HG03469 (cell line): Measurements from ENCODE around the gene GJB1.

Source experiments
- ATAC-seq: cut with Tn5 transposase; IDR thresholded peaks from one replicate; pipeline ENCODE4 v1.9.1; 2021; ENCODE audit warnings: mild to moderate bottlenecking, moderate library complexity, moderate number of reproducible peaks; ENCODE audit not compliant: unreplicated experiment

The GJB1 gene

DNA sequence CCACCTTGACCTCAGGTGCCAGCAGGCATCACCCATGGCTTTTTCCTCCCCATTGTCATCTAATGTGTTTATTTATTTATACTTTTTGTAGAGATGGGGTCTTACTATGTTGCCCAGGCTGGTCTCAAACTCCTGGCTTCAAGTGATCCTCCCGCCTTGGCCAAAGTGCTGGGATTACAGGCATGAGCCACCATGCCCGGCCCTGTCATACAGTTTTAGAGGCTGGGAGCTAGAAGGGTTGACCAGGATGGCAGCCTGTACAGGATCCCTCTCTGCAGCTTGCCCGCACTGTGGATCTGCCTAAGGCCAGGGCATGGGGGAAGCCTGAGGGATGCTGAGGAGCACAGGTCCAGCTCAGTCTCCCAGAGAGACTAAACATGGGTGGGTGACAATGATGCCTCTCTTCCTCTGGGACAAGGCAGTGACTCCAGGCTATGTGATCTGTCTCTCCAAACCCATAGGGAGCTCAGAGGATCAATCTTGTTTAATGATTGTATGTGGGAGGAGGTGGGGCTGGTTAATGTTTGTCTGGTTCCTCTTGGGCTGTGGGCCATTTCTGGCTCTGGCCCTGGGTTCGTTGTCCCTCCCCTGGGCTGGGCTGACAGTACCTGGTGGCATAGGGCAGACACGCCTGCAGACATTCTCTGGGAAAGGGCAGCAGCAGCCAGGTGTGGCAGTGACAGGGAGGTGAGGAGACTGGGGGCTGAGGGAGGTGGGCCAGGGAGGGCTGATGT is 8.3 kb upstream of the GJB1 start:
- ATAC-seq = no peak

DNA sequence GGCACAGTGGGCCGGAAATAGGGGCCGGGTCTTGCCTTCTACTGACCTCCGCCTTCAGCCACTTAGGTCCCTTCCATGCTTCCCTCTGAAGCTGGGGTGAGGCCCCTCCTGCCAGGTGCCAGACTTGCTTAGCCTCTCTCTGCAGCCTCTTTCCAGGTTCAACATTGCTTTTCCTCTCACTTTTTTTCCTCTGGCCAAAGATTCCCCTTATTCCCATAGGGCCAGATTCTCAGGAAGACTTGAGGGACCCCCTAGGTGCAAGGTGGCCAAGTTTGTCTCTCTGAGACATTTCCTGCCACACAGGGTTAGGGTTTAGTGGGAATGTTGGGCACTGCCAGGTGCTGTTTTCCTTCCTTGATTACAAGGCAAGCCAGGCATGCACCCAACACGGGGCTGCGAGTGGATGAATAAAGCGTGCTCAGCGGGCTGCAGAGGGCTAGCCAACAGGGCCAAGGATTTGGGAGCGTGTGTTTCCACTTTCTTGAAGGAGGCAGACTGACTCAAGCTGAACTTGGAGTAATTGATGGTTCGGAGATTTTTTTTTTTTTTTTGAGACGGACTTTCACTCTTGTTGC is 7.6 kb upstream of the GJB1 start:
- ATAC-seq = no peak

DNA sequence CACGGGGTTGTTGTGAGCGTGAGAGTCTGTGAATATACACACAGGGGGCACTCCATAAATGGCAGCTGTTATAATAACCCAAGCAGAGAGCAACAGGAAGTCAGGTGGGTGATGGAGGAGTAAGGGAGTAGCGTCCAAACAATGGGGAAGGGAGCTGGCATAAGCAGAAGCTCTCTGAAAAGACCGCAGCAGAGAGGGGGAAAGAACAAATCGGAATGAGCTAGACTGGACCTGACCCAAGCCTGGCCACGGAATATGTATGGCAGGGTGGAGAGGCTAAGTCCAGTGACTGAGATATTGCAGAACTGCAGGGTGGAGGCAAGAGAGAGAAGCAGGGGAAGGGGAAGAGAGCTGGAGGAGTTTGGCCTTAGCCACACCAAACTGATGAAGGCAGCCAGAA is 6.5 kb upstream of the GJB1 start:
- ATAC-seq = no peak

DNA sequence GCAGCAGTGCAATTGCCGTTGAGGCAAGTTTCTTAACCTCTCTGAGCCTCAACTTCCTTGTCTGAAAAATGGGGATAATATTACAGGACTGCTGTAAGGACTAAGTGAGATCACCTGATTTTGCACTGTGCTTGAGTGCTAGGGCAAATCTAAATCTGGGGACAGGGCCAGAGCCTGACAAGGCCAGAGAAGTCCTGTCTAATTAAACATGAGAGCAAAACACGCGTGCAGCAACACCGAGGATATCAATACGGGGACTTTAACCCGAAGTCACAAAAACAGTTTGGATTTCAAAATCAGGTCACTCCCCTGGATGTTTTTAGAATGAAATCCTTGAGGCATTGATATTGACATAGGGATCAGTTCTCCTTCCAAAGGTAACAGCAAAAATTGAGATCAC is 5.7 kb upstream of the GJB1 start:
- ATAC-seq = no peak

DNA sequence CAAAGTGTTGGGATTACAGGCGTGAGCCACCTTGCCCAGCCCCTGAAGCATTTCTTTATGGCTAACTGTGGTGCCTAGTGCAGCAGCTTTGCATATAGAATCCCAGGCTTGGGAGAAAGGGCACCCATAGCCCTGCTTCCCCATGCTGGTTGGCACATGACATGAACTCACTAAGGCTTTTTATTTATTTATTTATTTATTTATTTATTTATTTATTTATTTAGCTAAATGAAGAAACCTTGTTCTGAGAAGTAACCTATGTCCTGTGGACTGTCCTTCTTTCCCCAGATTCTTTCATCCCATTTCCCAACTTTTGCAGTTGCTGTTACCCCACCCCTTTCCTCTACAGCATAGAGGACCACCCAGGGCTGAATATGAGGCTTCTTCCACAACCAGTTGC is 1.9 kb upstream of the GJB1 start:
- no peak for ATAC-seq

DNA sequence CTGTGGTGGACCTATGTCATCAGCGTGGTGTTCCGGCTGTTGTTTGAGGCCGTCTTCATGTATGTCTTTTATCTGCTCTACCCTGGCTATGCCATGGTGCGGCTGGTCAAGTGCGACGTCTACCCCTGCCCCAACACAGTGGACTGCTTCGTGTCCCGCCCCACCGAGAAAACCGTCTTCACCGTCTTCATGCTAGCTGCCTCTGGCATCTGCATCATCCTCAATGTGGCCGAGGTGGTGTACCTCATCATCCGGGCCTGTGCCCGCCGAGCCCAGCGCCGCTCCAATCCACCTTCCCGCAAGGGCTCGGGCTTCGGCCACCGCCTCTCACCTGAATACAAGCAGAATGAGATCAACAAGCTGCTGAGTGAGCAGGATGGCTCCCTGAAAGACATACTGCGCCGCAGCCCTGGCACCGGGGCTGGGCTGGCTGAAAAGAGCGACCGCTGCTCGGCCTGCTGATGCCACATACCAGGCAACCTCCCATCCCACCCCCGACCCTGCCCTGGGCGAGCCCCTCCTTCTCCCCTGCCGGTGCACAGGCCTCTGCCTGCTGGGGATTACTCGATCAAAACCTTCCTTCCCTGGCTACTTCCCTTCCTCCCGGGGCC is 1.2 kb downstream of the GJB1 start:
- no peak for ATAC-seq

DNA sequence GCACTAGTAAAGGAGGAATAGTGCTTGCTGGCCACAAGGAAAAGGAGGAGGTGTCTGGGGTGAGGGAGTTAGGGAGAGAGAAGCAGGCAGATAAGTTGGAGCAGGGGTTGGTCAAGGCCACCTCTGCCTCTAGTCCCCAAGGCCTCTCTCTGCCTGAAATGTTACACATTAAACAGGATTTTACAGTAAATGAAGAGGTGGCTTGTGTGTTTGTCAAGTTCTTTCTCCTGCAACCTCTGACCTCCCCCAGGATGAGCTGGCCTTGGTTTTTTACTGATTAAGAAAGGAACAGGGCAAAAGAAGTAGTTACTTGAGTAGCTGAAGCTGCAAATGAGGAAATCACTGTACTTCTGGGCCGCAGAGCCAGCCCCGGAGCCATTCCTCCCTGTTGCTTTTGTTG is 2.0 kb downstream of the GJB1 start:
- ATAC-seq = no peak

DNA sequence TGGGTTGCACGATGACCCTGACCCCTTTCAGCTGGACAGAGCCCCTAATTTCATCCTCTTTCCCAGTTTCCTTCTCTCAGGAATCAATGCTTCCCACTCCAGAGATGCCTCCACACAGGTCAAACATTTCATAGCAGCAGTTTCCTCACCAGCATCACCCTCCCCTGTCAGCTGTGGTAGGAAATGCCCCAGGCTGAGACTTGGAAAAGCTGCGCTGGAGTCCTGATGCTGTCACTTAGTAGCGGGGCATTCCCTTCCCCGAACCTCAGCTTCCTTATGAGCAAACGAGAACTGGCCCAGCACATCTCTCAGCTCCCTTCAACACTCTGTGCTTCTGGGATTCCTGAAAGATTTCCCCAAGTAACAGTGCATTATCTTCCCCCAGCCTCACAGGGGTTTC is 2.7 kb downstream of the GJB1 start:
- ATAC-seq = no peak

DNA sequence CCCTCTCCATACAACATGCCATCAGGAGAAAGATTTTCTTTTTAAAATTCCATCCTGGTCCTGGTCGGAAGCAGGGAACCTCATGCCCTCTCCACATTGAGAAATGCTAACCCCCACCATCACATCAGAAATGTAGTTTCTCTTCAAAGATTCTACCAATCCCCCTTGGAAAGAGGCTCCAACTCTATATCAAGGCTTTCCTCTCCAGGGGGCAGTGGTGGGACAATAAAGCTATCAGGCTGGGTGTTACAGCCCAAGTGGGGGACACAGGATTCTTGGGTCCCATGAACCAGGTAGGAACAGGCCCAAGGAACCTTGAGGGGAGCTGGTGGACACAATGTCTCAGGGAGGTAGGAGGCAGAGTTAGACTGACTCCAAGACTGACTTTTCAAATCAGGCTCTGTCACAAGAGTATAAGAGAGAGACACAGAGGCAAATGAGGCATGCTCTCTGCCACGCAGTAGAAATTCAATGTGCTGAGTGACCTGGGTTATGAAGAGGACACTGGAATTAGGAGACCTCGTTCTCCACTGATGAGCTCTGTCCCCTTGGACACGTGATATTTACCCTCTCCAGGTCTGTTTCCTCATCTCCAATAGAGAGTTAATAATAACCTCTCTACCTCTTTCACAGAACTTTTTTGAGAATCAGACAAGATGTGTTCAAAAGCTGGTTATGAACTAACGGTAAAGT is 4.5 kb downstream of the GJB1 start:
- ATAC-seq = no peak

DNA sequence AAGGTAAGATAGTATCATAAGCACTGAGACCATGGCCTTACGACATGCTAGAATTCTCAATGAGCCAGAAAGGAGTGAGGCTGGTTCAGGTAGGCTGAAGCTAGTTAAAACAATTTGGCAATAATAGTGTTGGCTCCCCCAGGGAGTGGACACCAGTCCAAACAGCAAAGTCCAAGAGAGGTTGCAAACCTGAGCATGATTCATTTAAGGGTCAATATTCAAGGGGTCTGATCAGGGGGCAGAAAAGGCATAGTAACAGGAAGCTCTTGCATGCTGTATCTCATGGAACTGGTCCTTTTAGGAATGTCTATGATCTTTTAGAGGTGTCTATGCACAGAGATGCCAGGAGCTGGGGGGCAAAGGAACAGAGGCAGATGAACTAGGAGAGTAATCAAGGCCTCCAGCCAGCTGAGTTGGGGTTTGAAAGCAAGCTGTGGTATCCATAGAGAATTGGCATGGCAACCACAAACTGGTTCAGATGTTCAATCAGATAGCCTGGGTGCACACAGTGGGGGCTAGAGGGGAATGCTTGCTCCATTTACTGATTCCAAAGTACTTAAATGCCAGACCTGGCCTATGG is 5.1 kb downstream of the GJB1 start:
- ATAC-seq = no peak

DNA sequence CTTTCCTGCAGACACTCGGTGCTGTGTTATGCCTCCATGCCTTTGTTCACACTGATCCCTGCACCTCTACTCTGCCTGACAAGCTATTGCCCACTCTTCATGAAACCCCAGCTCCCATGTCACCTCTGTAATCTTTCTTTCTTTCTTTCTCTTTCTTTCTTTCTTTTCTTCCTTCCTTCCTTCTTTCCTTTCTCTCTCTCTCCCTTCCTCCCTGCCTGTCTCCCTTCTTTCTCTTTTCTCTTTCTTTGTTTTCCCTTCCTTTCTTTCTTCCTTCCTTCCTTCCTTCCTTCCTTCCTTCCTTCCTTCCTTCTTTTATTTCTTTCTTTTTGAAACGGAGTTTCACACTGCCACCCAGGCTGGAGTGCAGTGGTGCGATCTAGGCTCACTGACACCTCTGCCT is 12.5 kb downstream of the GJB1 start:
- ATAC-seq = no peak

DNA sequence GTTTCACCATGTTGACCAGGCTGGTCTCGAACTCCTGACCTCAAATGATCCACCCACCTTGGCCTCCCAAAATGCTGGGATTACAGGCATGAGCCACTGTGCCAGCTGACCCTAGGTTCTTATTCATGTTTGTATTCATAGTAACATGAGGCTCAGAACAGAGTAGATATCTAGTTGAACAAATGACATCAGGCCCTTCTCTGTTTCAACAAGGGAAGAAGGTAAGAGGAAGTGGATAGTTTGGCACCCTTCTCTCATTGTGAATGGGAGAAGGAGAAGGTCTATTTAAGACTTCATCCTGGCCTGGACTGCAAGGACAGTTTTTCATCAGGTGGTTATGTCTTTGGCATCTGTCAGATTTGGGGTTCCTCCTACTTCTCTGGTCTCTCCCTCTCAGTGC is 13.8 kb downstream of the GJB1 start:
- ATAC-seq = no peak

DNA sequence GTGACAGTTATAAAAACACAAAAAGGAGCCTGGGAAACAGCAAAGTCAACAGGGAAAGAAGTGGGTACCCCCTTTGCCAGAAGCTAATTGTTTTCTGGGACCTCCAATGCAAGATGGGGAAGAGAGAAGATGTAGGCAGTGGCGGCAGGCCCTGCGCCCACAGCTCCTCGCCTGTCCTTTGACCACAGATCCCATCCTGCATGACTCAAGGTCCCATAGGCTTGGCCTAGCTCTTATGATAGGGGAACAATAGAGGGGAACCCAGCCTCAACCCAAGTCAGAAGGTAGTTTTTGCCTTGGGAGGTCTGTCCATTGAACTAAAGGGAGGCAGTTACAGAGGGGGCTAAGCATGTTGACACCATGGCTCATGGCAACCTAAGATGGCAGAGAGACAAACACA is 16.8 kb downstream of the GJB1 start:
- ATAC-seq = no peak

DNA sequence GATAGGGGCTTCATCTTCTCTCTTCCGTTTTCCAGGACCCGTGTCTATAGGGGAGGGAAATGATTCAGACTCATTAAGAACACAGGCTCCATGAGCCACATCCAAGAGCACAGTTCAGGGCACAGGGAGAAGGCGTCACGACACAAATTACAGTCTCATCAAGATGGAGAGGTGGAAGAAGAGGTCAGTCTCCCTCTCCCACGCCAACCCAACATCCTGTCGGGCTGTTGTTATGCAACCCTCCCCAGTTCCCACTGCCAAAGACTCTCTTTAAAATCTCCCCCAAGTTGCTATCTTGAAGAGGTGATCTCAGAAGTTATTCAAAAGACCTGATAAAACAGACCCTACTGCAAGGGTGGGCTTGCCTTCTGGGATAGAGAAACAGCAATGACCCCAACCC is 18.3 kb downstream of the GJB1 start:
- ATAC-seq = no peak

DNA sequence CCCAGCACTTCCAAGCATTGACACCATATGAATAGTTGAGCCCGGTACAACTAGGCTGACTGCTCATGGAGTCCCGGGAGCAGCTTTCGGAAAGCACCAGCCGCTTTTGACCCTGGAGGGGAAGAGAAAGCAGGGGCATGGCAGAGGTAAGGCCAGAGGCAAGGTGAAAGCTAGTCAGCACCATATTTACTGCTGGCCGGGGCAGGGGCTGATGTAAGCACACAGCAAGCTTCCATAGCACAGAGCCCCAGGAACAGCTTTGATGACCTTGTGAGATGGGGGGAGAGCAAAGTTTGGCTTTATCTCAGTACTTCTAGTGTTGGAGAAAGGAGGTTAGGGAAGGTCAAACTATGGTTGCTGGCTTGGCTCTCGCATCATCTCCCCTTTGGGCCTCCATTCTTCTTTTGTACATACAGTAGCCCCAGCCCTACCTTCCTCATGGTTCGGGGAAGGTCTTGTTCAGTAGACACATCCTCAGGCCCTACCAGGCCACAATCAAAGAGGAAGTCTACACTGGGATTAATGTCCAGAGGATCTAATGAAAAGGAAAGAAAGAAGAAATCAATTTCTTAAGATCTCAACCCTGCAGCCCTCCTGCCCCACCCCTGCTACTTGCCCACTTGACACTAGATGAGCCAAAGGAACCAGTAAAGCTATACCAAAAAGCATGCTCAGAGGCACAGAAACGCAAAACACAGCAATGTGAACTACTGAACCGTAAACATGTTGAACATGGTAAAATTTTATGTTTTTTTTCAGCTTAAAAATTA is 21.5 kb downstream of the GJB1 start:
- ATAC-seq = no peak

DNA sequence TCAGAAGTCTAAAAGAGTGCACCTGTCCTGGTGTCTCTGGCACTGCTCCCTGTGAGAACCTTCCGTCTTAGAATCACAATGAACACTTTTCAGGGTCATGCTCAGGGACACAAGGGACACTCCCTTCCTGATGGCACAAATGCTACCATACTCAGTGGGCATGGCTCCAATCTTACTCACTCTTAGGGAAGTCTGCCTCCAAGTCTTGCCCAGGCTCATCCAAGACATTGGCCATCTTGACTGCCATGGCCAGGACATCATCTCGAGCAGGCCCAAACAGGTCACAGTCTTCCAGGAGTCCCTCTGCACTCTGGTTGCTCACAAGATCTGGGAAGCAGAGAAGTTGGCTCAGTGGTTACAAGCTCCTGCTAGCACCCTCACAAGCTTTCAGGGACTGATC is 22.1 kb downstream of the GJB1 start:
- no peak for ATAC-seq

DNA sequence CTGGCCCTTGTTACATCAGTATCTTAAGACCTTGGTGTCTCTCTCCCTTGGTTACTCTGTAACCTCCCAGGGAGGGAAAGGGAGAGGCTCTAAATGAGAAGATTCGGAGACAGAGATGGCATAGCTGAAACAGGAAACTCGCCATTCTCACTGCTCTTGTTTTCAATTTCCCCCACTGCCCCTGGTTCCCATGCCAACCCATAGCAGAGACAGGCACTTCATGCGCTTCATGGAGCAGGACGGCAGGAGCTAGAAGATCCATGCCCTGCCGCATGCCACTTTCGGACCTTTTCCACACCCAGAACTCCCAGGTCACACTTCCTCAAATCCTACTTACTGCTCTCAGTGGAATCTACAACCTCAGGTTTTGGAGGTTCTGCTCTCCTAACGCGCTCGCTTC is 27.8 kb downstream of the GJB1 start:
- no peak for ATAC-seq

DNA sequence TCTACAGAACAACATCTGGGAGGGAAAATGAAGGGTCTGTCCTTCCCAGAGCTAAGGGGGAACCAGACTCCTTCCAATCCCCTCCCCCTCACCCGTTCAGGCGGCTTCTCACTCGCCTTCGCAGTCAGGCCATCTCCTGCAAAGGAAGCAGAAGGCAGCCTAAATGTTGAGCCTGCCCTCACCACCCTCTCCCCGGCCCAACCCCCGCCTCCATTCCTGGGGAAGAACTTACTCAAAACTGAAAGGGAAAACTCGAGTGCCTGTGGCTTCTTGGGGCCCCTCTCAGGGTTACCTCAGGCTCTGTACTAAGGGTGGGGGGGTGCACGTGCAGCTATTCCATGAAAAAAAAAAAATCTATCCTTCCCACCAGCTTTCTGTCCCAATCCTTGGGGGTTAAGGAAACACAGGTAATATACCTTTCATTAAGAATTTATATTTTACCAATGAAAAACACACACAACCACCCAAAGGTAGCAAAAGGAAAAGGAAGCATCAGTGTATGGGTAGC is 28.5 kb downstream of the GJB1 start:
- ATAC-seq = no peak

DNA sequence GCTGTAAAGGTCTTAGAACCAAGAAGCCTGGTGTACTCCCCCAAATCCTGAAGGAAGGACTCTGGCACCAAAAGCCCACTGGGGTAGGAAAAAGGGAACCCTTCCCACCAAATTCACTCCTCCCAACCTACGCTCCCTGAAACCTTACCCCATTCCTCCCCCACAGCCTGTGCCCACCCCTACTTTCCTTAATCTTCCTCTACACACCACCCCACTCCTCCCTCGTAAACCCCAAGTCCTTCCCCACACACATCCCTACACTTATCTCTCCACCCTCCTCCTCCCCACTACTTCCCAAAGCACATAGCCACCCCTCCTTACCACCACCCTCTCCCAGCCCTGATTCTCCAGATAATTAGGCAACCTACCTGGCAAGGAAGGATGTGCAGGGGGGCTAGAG is 29.2 kb downstream of the GJB1 start:
- ATAC-seq = no peak

DNA sequence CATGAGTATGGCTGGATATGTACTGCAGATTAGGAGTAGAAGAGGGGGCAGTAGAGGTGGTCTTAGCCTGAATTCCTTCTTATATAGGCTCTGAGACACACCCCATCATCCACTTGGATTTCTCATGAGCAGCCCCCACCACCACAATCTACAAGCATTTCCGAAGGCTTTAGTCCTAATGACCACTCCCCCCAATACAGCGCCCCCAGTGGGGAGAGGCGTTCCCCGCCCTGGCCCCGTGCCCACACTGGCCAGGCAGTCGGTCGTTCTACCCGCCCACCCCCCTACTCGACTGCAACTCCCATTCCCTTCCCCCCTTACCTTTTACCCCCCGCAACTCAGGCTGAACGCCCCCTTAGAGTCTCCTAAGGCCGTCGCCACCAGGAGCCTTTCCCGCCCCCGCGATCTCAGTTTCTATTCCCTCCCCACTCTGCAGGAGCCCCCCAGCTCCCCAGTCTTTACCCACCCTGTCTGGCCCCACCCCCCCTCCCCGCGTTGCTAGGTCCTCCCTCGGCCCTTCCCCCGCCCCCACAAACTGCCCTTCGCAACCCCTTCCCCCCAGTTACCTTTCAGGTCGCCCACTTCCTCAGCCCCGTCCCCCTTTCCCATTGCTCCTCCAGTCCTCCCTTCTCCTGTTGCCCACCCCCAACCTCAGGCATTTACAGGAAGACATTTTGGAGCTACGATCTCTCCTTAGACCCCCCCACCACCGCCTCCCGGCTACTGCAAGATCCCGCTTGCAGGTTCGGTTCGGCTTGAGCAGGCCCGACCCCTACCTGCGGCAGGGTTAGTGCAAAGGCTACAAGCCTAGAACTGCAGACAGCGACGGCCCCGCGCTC is 30.4 kb downstream of the GJB1 start:
- ATAC-seq = no peak
